Measurements from ENCODE around the gene TESPA1.

TESPA1 gene

GRCh38 chr12:54959291-54960018, 25.1 kb downstream of the TESPA1 start:
- Histone ChIP-seq H2AFZ (ENCODE audit: insufficient read depth, low read length, poor library complexity) (no peak overlapping the region), H3K27ac (ENCODE audit: low read depth, low read length) (no peak overlapping the region), H3K23ac (ENCODE audit: low read length) (no peak overlapping the region), H4K91ac (ENCODE audit: low read depth, low read length) (no peak overlapping the region), H3K4me2 (ENCODE audit: low read length) (no peak overlapping the region), H3K9ac (ENCODE audit: low read length) (no peak overlapping the region), H3K36me3 (ENCODE audit: control insufficient read depth in 1 of 2, insufficient read depth in 2 of 2, low read length in 2 of 2) (no peaks in the 10 kb centered on the region), H3K79me2 (ENCODE audit: control insufficient read depth, insufficient read depth, low read length, poor library complexity) (no peaks in the 10 kb centered on the region), H2BK120ac (ENCODE audit: insufficient read depth, low read length, poor library complexity) (no peak overlapping the region), H3K4me1 (ENCODE audit: control insufficient read depth in 1 of 2, insufficient read depth in 2 of 2, low read length in 2 of 2) (no peaks in the 10 kb centered on the region), H3K9me3 (ENCODE audit: insufficient read depth, low read depth, low read length) (no peaks in the 10 kb centered on the region), H3K79me1 (ENCODE audit: low read length) (no peaks in the 10 kb centered on the region), H3K18ac (ENCODE audit: low read length) (no peak overlapping the region), H4K8ac (ENCODE audit: low read depth, low read length) (no peak overlapping the region), H2BK5ac (ENCODE audit: low read depth, low read length, poor library complexity) (no peak overlapping the region), H2AK5ac (ENCODE audit: low read length) (no peak overlapping the region), H3K4ac (ENCODE audit: low read depth, low read length) (no peak overlapping the region), H3K14ac (ENCODE audit: low read length) (no peak overlapping the region), H2BK12ac (ENCODE audit: low read length) (no peak overlapping the region), H4K12ac (ENCODE audit: low read depth, low read length) (no peak overlapping the region), H3K4me3 (ENCODE audit: low read depth, low read length) (no peak overlapping the region), H3K27me3 (ENCODE audit: insufficient read depth, low read length) (no peaks in the 10 kb centered on the region)
- no CpG with 5 or more reads among the region's 10 CpGs for WGBS (ENCODE audit: extremely low coverage, insufficient coverage, insufficient read length)
- no peak for DNase-seq

- H2AFZ ChIP-seq (ENCODE audit: insufficient read depth, low read length, poor library complexity) = no peak overlapping the region
- no peaks in the 10 kb centered on the region for H3K79me1 ChIP-seq (ENCODE audit: low read length)
- no peaks in the 10 kb centered on the region for H3K27me3 ChIP-seq (ENCODE audit: insufficient read depth, low read length)
- no peaks in the 10 kb centered on the region for H3K79me2 ChIP-seq (ENCODE audit: control insufficient read depth, insufficient read depth, low read length, poor library complexity)
- peak; percentile 67 to 82 for DNase-seq
- no peak overlapping the region for H3K23ac ChIP-seq (ENCODE audit: low read length)
- WGBS (ENCODE audit: extremely low coverage, insufficient coverage, insufficient read length) = 100% methylated on average over 2 of the region's 3 CpGs
- no peak overlapping the region for H3K9ac ChIP-seq (ENCODE audit: low read length)
- no peak overlapping the region for H2BK5ac ChIP-seq (ENCODE audit: low read depth, low read length, poor library complexity)
- H3K27ac ChIP-seq (ENCODE audit: low read depth, low read length) = no peak overlapping the region
- H3K36me3 ChIP-seq (ENCODE audit: control insufficient read depth in 1 of 2, insufficient read depth in 2 of 2, low read length in 2 of 2) = no peaks in the 10 kb centered on the region
- H2BK120ac ChIP-seq (ENCODE audit: insufficient read depth, low read length, poor library complexity) = no peak overlapping the region
- H4K12ac ChIP-seq (ENCODE audit: low read depth, low read length) = no peak overlapping the region
- H3K4me1 ChIP-seq (ENCODE audit: control insufficient read depth in 1 of 2, insufficient read depth in 2 of 2, low read length in 2 of 2) = no peaks in the 10 kb centered on the region
- H3K4ac ChIP-seq (ENCODE audit: low read depth, low read length) = no peak overlapping the region
- H3K9me3 ChIP-seq (ENCODE audit: insufficient read depth, low read depth, low read length) = no peaks in the 10 kb centered on the region
- H4K8ac ChIP-seq (ENCODE audit: low read depth, low read length) = no peak overlapping the region
- H2AK5ac ChIP-seq (ENCODE audit: low read length) = no peak overlapping the region
- no peak overlapping the region for H3K4me3 ChIP-seq (ENCODE audit: low read depth, low read length)
- no peak overlapping the region for H3K14ac ChIP-seq (ENCODE audit: low read length)
- H3K4me2 ChIP-seq (ENCODE audit: low read length) = no peak overlapping the region
- H3K18ac ChIP-seq (ENCODE audit: low read length) = no peak overlapping the region
- H4K91ac ChIP-seq (ENCODE audit: low read depth, low read length) = no peak overlapping the region
- H2BK12ac ChIP-seq (ENCODE audit: low read length) = no peak overlapping the region
These were observed 26.4 kb downstream of the TESPA1 start for GRCh38 chr12:54958048-54958658.

- Histone ChIP-seq H3K9me3 (ENCODE audit: insufficient read depth, low read depth, low read length) (no peaks in the 10 kb centered on the region), H2AK5ac (ENCODE audit: low read length) (no peak overlapping the region), H3K4me3 (ENCODE audit: low read depth, low read length) (no peak overlapping the region), H3K14ac (ENCODE audit: low read length) (no peak overlapping the region), H3K36me3 (ENCODE audit: control insufficient read depth in 1 of 2, insufficient read depth in 2 of 2, low read length in 2 of 2) (no peaks in the 10 kb centered on the region), H3K18ac (ENCODE audit: low read length) (no peak overlapping the region), H4K8ac (ENCODE audit: low read depth, low read length) (no peak overlapping the region), H4K91ac (ENCODE audit: low read depth, low read length) (no peak overlapping the region), H3K79me2 (ENCODE audit: control insufficient read depth, insufficient read depth, low read length, poor library complexity) (no peaks in the 10 kb centered on the region), H3K27me3 (ENCODE audit: insufficient read depth, low read length) (no peaks in the 10 kb centered on the region), H3K4me1 (ENCODE audit: control insufficient read depth in 1 of 2, insufficient read depth in 2 of 2, low read length in 2 of 2) (no peaks in the 10 kb centered on the region), H3K4me2 (ENCODE audit: low read length) (no peak overlapping the region), H3K9ac (ENCODE audit: low read length) (no peak overlapping the region), H2BK120ac (ENCODE audit: insufficient read depth, low read length, poor library complexity) (no peak overlapping the region), H3K79me1 (ENCODE audit: low read length) (no peaks in the 10 kb centered on the region), H3K23ac (ENCODE audit: low read length) (no peak overlapping the region), H2AFZ (ENCODE audit: insufficient read depth, low read length, poor library complexity) (no peak overlapping the region), H3K4ac (ENCODE audit: low read depth, low read length) (no peak overlapping the region), H3K27ac (ENCODE audit: low read depth, low read length) (no peak overlapping the region), H2BK5ac (ENCODE audit: low read depth, low read length, poor library complexity) (no peak overlapping the region), H4K12ac (ENCODE audit: low read depth, low read length) (no peak overlapping the region), H2BK12ac (ENCODE audit: low read length) (no peak overlapping the region)
- WGBS (ENCODE audit: extremely low coverage, insufficient coverage, insufficient read length) = no CpG with 5 or more reads among the region's 10 CpGs
- DNase-seq = no peak
These were observed 27.5 kb downstream of the TESPA1 start for GRCh38 chr12:54956818-54957641.

- no peak for DNase-seq
- no peaks in the 10 kb centered on the region for H3K4me1 ChIP-seq (ENCODE audit: control insufficient read depth in 1 of 2, insufficient read depth in 2 of 2, low read length in 2 of 2)
These were observed 28.2 kb downstream of the TESPA1 start for GRCh38 chr12:54956322-54956721.

More at GRCh38 chr12:54956322-54956721, 28.2 kb downstream of the TESPA1 start:
- no peaks in the 10 kb centered on the region for H3K27me3 ChIP-seq (ENCODE audit: insufficient read depth, low read length)
- no peaks in the 10 kb centered on the region for H3K79me1 ChIP-seq (ENCODE audit: low read length)
- no peak overlapping the region for H2AK5ac ChIP-seq (ENCODE audit: low read length)
- H3K36me3 ChIP-seq (ENCODE audit: control insufficient read depth in 1 of 2, insufficient read depth in 2 of 2, low read length in 2 of 2) = no peaks in the 10 kb centered on the region
- H3K4me3 ChIP-seq (ENCODE audit: low read depth, low read length) = no peak overlapping the region
- H3K27ac ChIP-seq (ENCODE audit: low read depth, low read length) = no peak overlapping the region
- no peak overlapping the region for H3K14ac ChIP-seq (ENCODE audit: low read length)
- H3K4me2 ChIP-seq (ENCODE audit: low read length) = no peak overlapping the region
- no peak overlapping the region for H2BK120ac ChIP-seq (ENCODE audit: insufficient read depth, low read length, poor library complexity)
- no peak overlapping the region for H3K23ac ChIP-seq (ENCODE audit: low read length)
- H2BK5ac ChIP-seq (ENCODE audit: low read depth, low read length, poor library complexity) = no peak overlapping the region
- no CpG with 5 or more reads among the region's 5 CpGs for WGBS (ENCODE audit: extremely low coverage, insufficient coverage, insufficient read length)
- H3K9me3 ChIP-seq (ENCODE audit: insufficient read depth, low read depth, low read length) = no peaks in the 10 kb centered on the region
- no peak overlapping the region for H4K12ac ChIP-seq (ENCODE audit: low read depth, low read length)
- no peaks in the 10 kb centered on the region for H3K79me2 ChIP-seq (ENCODE audit: control insufficient read depth, insufficient read depth, low read length, poor library complexity)
- H4K8ac ChIP-seq (ENCODE audit: low read depth, low read length) = no peak overlapping the region
- H3K9ac ChIP-seq (ENCODE audit: low read length) = no peak overlapping the region
- H4K91ac ChIP-seq (ENCODE audit: low read depth, low read length) = no peak overlapping the region
- H3K4ac ChIP-seq (ENCODE audit: low read depth, low read length) = no peak overlapping the region
- no peak overlapping the region for H2BK12ac ChIP-seq (ENCODE audit: low read length)
- no peak overlapping the region for H3K18ac ChIP-seq (ENCODE audit: low read length)
- H2AFZ ChIP-seq (ENCODE audit: insufficient read depth, low read length, poor library complexity) = no peak overlapping the region
